Left colon (tissue), 2 donors: ENCODE results near the gene COL25A1. TPM values are rescaled to one million over a fixed set of nuclear protein-coding genes. Genes with fewer than 3 reads are reported as not detected.

ENCODE experiments used
- ATAC-seq: fragments of 200-7000 bp; cut with Tn5 transposase; one replicate; pipeline ENCODE4 v1.9.1; 2020; ENCODE audit warnings: mild to moderate bottlenecking, moderate library complexity
- DNase-seq, 2 donors: peaks; one replicate each; pipeline ENCODE4 v3.0.0-alpha.2; 2020
- intact Hi-C, 2 donors: fragments of 100-400 bp; cut with DNase I in 1 of 2; cut with micrococcal nuclease in 1 of 2; formaldehyde crosslinking; loops; one replicate each; pipeline versions ENCODE4 v1.11.2 to v1.14.0; 2022; cut with DNase I, micrococcal nuclease
- total RNA-seq, 2 donors: library from RNA; stranded (reverse); fragmentation: NEBNext Ultra II Directional; extraction: Animal tissue kit (Norgen Biotek cat#: 25700); gene quantifications; one replicate each; pipeline ENCODE4 v1.2.1, GENCODE V29; 2021
- donor health status: DM: no; HTN: no; CAD: no.
- donor health status: DM: yes; HTN: yes; CAD: no.

COL25A1 gene
- total RNA-seq, 2 donors from 2014 or later: 0.42 to 0.43 TPM

GRCh38 chr4:109295081-109295480 is 7.4 kb downstream of the COL25A1 start:
- intact Hi-C loops: no loop called here
- ATAC-seq: no peak
- DNase-seq: no peak

- no peak for ATAC-seq
- intact Hi-C loops: no loop called here
- DNase-seq: no peak
Observed at GRCh38 chr4:109294468-109295020, 7.9 kb downstream of the COL25A1 start.

- ATAC-seq (no peak), DNase-seq (peak in 1 of 2 donors; percentile 5)
- intact Hi-C loops: no loop called here
Observed at GRCh38 chr4:109294006-109294405, 8.5 kb downstream of the COL25A1 start.

- ATAC-seq: no peak
- intact Hi-C loops: no loop called here
- no peak for DNase-seq
Observed at GRCh38 chr4:109291707-109292238, 10.7 kb downstream of the COL25A1 start.

- intact Hi-C loops: no loop called here
- ATAC-seq (no peak), DNase-seq (no peak)
Observed at GRCh38 chr4:109290918-109291317, 11.5 kb downstream of the COL25A1 start.

- no peak for ATAC-seq
- intact Hi-C loops: no loop called here
- DNase-seq: no peak
Observed at GRCh38 chr4:109278594-109279031, 23.8 kb downstream of the COL25A1 start.

DNA sequence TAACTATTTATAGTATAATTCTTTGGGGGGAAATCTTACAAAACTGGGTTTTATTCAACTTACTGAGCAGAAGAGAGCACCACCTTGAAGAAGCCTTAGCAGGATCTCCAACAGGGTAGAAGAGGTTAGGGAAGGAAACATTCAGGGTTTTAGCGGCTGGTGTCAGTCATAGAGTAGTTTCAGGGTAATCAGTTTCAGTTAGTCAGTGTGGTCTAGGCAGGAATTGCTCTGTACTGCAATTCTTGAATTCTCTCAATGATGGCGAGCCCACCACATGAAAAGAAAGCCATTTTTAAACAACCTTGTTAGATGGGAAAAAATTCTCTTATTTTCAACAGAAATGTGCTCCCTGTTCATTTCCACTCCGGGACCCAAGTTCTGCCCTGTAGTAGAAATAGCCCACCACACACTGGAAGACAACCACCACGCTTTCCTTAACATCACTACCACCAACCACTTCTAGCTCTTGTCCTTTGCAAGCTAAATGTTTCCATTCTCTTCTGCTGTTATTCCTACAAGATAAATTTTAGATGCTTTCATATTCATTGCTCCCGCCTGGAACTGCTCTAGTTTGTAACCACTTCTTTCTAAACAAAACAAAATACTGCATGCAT is 25.9 kb downstream of the COL25A1 start:
- ATAC-seq: no peak
- intact Hi-C loops: no loop called here
- DNase-seq: no peak

DNA sequence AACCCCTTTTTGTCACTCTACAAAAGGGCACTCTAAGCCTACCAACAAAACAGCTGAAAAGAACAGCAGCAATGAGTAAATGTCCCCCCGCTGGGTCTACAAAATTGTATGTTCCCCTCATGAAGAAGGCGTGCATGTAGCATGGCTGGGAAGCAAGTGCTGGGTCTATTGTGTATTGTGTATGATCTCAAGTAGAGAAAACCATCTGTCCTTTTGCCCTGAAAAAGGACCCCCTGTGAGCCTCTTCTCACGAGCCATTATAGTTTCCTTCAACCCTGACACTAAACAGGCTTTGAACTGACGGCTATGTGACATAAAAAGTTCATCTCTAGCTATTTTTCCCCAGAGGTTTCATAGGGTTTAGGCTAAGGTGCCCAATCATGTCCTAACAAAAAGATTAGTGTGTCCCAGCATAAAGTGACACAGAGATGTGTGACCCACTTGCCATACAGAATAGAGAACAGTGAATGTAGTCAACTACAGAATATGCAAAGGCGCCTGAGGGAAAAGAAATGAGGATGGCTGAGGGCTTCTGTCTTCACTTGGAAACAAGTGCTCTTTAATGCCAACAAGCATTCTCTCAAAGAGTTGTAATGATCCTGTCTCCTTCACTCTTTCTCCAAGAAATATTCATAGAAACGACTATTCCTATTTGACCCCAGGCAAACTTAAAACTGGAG is 27.3 kb downstream of the COL25A1 start:
- intact Hi-C loops: no loop called here
- ATAC-seq (no peak), DNase-seq (no peak)

- DNase-seq (no peak), ATAC-seq (no peak)
- intact Hi-C loops: no loop called here
Observed at GRCh38 chr4:109266891-109267290, 35.6 kb downstream of the COL25A1 start.

GRCh38 chr4:109266236-109266635 is 36.2 kb downstream of the COL25A1 start:
- DNase-seq (no peak), ATAC-seq (no peak)
- intact Hi-C loops: no loop called here

DNA sequence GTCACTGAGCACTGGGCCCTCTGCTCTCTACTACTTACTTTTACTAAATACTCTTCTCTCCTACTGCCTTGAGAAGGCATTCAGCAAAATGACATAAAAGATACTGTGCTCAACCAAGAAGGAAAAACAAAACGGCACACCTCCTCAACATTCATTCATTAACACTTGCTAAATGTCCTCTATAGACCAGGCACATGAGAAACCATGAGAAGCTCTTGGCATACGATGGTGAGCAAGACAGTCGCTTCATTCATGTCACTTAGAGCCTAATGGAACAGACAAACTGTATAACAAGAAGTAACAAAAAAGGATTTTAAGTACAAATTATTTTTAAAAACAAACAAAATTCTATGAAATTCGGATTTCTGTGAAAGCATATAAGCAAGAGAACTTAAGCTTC is 38.7 kb downstream of the COL25A1 start:
- intact Hi-C loops: no loop called here
- no peak for ATAC-seq
- DNase-seq: no peak

GRCh38 chr4:109256818-109257217 is 45.6 kb downstream of the COL25A1 start:
- ATAC-seq: no peak
- intact Hi-C loops: no loop called here
- DNase-seq: no peak

- intact Hi-C loops: no loop called here
- DNase-seq (no peak), ATAC-seq (no peak)
Observed at GRCh38 chr4:109254845-109255244, 47.6 kb downstream of the COL25A1 start.

DNA sequence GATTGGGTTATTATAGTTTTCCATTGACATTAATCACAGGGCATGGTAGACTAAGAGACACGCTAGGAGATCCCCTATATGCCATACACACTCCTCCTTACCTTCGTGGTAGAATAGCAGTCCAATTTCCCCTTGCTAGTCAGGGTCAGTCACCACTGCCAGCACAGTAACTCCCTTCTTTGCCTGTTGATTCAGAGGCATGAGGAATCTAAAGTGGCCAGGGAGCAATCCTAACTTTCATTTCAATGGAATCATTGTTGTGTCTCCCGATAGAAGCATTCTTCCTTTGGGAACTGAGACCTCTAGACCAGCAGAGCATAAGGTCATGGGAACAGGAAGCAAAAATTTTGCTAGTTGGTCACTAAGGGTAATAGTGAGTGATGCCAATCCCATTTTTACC is 51.1 kb downstream of the COL25A1 start:
- no peak for ATAC-seq
- intact Hi-C loops: no loop called here
- no peak for DNase-seq

GRCh38 chr4:109248322-109248900 is 54.0 kb downstream of the COL25A1 start:
- DNase-seq: no peak
- intact Hi-C loops: no loop called here
- no peak for ATAC-seq

DNA sequence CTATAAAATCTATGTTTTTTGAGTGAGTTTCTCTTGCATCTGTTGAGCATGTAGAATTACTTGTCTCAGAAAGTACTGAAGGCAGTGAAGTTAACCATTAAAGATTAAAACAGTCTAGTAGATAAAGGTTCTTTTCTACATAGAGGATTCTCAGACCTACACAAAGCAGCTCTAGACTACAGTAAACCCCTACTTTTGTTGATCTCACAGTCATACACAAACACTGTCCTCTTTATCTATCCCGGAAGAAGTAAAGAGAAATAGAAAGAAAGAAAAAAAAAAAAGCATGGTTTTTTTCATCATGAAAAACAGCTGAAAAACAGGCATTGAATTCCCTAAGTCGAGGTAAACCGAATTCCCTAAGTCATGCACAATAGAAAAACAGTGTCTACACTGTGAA is 58.6 kb downstream of the COL25A1 start:
- no peak for ATAC-seq
- intact Hi-C loops: no loop called here
- no peak for DNase-seq

DNA sequence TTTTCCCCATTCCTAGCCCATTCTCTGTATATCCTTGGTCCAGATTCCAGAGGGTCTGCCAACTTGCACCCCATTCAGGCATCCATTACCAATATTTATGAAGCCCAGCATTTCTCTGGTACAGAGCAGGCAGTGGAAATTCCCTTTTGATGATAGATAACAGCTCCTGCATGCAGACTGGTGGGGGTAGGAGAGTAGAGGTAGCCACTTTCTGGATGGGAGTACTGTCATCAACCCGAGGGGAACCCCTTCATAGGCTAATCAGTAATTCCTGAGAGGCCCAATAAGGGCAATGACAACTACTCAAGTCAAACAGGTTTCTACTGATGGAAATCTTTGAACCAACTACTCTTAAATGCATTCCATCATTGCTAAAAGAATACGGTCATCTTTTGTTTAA is 63.7 kb downstream of the COL25A1 start:
- intact Hi-C loops: no loop called here
- no peak for DNase-seq
- ATAC-seq: no peak

- ATAC-seq: no peak
- intact Hi-C loops: no loop called here
- DNase-seq: no peak
Observed at GRCh38 chr4:109235683-109236082, 66.8 kb downstream of the COL25A1 start.

GRCh38 chr4:109234596-109234995 is 67.9 kb downstream of the COL25A1 start:
- ATAC-seq (no peak), DNase-seq (no peak)
- intact Hi-C loops: no loop called here

DNA sequence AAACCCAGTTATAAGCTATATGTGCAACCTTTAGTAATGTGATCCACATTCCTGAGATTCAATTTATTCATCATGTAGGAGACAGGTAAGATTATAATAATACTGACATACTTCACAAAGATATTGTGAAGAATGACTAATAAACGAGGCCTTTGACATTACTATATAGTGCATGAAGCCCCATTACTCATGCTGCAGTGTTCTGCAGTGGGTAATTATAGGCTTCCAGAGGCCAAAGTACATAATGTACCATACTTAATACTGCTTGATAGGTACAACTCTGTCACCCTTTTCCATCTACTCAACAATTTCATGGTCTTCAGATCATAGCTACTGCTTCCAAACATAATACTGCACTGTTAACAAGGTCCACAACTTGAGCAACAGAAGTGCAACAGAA is 68.9 kb downstream of the COL25A1 start:
- no peak for ATAC-seq
- intact Hi-C loops: no loop called here
- no peak for DNase-seq
